PFSK-1 (cell line): ENCODE data around the gene CENPA. TPM values are rescaled to one million over a fixed set of nuclear protein-coding genes. Genes with fewer than 3 reads are reported as not detected.
A peak's percentile ranks its signal among the peaks of the same experiment; 100 is the strongest.

Experiments
- FOXP2 ChIP-seq: optimal IDR thresholded peaks from 2 replicates; pipeline ENCODE3; 2011; ENCODE audit warnings: borderline replicate concordance, control low read depth, inconsistent platforms; ENCODE audit not compliant: insufficient read depth; ENCODE audit errors: extremely low read length, extremely low read depth
- POLR2AphosphoS5 ChIP-seq: IDR thresholded peaks from 2 replicates; pipeline ENCODE4 v1.6.1; 2012; ENCODE audit warnings: low read depth, mild to moderate bottlenecking, control low read depth, low read length, moderate library complexity
- SIN3A ChIP-seq: IDR thresholded peaks from 2 replicates; pipeline ENCODE4 v1.6.1; 2012; ENCODE audit warnings: mild to moderate bottlenecking, low read length, moderate library complexity, borderline replicate concordance; ENCODE audit not compliant: insufficient read depth
- TAF1 ChIP-seq: IDR thresholded peaks from 2 replicates; pipeline ENCODE4 v1.6.1; 2012; ENCODE audit warnings: low read length, control low read depth, borderline replicate concordance; ENCODE audit not compliant: insufficient read depth
- polyA plus RNA-seq: library from polyadenylated mRNA; unstranded; fragments of >200 nt; gene quantifications from one replicate; pipeline ENCODE4 v1.2.1, GENCODE V29; 2012; ENCODE audit warnings: low read depth, missing spikeins; ENCODE audit not compliant: insufficient read length
- TF ChIP-seq, protein P1 (sequence below), 2 experiments: IDR thresholded peaks; 2 replicates each; pipeline versions ENCODE4 v1.6.1 to v1.8.0; 2011 to 2012; ENCODE audit warnings: low read depth in 2 of 2, low read length in 2 of 2, control low read depth in 1 of 2, inconsistent platforms in 1 of 2, mild to moderate bottlenecking in 1 of 2, moderate library complexity in 1 of 2; ENCODE audit not compliant: insufficient read depth in 1 of 2

Gene CENPA
- 9.1 TPM for polyA plus RNA-seq

DNA sequence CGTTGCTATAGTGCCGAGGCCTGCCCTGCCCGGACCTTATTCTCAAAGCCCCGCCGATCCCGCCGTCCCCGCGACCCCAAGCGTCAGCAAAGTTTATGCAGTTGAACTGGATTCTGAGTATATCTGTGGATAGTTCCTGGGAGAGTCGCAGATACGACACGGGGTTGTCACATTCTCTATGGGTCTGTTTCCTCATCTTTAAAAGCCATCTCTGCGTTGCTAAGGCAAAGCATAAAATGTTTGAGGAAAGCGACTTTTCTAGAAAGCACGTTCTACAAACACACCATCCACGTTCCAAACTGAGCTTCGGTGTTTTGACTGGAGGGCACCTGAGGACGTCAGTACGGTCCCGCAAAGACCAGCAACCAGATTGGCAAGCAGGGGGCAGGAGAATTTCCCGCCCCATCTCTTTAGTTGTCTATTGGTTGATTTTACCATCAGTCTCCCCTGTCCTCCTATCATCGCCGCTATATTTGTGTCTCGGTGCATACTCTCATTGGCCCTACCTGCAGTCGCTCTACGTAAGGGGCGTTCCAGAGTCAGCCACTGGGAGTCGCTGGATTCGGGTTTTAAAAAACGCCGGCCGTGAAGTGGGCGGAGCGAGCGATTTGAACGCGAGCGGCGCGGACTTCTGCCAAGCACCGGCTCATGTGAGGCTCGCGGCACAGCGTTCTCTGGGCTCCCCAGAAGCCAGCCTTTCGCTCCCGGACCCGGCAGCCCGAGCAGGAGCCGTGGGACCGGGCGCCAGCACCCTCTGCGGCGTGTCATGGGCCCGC, at the start of gene CENPA:
CENPA (plus strand) TSS at position 626 of the 776 bp plus-strand sequence; CDS start at position 767, 141 bp downstream.
- peak; percentile 77; the same call in 1 of the 2 replicates for TF ChIP-seq TAF1
- TF ChIP-seq SIN3A, result peak; percentile 74; the same call in 1 of the 2 replicates
- peak; percentile 75 for TF ChIP-seq POLR2AphosphoS5
- TF ChIP-seq FOXP2, result no peak
- TF ChIP-seq, protein P1, sequence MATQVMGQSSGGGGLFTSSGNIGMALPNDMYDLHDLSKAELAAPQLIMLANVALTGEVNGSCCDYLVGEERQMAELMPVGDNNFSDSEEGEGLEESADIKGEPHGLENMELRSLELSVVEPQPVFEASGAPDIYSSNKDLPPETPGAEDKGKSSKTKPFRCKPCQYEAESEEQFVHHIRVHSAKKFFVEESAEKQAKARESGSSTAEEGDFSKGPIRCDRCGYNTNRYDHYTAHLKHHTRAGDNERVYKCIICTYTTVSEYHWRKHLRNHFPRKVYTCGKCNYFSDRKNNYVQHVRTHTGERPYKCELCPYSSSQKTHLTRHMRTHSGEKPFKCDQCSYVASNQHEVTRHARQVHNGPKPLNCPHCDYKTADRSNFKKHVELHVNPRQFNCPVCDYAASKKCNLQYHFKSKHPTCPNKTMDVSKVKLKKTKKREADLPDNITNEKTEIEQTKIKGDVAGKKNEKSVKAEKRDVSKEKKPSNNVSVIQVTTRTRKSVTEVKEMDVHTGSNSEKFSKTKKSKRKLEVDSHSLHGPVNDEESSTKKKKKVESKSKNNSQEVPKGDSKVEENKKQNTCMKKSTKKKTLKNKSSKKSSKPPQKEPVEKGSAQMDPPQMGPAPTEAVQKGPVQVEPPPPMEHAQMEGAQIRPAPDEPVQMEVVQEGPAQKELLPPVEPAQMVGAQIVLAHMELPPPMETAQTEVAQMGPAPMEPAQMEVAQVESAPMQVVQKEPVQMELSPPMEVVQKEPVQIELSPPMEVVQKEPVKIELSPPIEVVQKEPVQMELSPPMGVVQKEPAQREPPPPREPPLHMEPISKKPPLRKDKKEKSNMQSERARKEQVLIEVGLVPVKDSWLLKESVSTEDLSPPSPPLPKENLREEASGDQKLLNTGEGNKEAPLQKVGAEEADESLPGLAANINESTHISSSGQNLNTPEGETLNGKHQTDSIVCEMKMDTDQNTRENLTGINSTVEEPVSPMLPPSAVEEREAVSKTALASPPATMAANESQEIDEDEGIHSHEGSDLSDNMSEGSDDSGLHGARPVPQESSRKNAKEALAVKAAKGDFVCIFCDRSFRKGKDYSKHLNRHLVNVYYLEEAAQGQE (IDR thresholded peaks at IDR 0.05; ENCODE audit: insufficient read depth in 1 of 2, low read depth in 2 of 2, low read length in 2 of 2), result peak in 1 of 2 experiments; percentile 11; a peak in 1 of 4 replicates

DNA sequence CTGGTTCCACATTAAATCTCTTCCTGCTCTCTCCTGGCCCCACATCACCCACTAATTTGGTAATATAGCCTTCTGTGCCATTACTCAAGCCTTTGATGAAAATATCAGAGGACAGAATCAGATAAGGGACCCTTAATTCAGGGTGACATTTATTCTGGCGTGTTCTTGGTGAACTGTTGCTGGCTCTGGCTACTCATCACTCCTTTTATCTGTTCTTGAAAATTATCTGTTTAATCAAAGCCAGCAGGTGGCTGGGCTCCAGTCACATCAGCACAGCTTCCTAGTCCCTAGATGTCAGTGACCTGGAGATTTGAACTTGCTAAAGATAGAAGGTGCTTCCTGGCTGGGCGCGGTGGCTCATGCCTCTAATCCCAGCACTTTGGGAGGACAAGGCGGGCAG, 48.6 kb upstream of the CENPA start:
- no peak for TF ChIP-seq SIN3A
- no peak for TF ChIP-seq TAF1
- no peak for TF ChIP-seq POLR2AphosphoS5
- TF ChIP-seq FOXP2, result no peak
- TF ChIP-seq, protein P1 (IDR thresholded peaks at IDR 0.05; ENCODE audit: insufficient read depth in 1 of 2, low read depth in 2 of 2, low read length in 2 of 2), result no peak

DNA sequence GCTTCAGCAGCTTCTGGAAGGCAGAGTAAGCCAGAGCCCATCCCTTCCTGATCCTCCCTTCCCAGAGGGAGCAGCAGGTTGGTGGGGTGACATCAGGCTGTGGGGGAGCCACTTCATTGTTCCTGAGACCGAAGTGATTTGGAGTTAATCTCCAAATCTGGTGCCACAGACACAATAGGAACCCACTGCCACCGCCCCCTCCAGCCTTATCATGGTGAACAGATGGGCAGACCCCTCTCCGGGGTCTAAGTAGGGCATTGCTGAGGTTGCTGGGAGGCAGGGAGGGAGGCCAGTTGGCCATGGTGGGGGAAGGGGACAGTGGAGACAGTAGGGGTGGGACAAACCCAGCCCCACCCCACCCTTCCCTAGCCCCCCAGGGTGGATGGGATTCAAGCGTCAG, 47.4 kb upstream of the CENPA start:
- TF ChIP-seq, protein P1 (IDR thresholded peaks at IDR 0.05; ENCODE audit: insufficient read depth in 1 of 2, low read depth in 2 of 2, low read length in 2 of 2), result no peak
- TF ChIP-seq FOXP2, result no peak
- TF ChIP-seq TAF1, result no peak
- TF ChIP-seq SIN3A, result no peak
- TF ChIP-seq POLR2AphosphoS5, result no peak

DNA sequence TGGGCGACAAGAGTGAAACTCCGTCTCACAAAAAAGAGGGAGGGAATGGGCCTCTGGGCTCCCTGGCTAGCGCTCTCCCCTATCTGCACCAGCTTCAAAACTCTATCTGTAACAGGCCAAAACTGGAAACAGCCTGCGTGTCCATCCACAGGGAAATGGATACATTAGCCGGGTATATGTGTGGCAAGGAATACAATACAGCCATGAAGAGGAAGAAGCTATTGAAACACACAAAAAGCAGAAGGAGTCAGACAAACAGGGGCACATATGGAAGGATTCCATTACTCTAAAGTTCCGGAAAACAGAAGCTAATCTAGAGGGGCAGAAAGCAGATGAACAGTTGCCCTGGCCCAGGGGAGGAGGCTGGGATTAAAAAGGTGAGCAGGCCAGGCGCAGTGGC, 46.3 kb upstream of the CENPA start:
- TF ChIP-seq FOXP2 (no peak), TAF1 (no peak), SIN3A (no peak), POLR2AphosphoS5 (no peak)
- TF ChIP-seq, protein P1 (IDR thresholded peaks at IDR 0.05; ENCODE audit: insufficient read depth in 1 of 2, low read depth in 2 of 2, low read length in 2 of 2), result no peak
